ENCODE measurements around the gene EFNA1. TPM values are rescaled to one million over a fixed set of nuclear protein-coding genes. Genes with fewer than 3 reads are reported as not detected.

The EFNA1 gene
- total and polyA plus RNA-seq, 10 donors: 3.7 to 19.4 (median 9.1) TPM

- H3K27ac ChIP-seq: peak overlapping the region in 5 of 8 donors; percentile 13 to 70 (median 50)
- H3K27me3 ChIP-seq (replicated peaks in 1 of 7): peaks cover 0 to 50% (median 39%) of the 10 kb centered on the region in 7 donors
- peaks cover 0 to 18% (median 0%) of the 10 kb centered on the region in 6 donors for H3K36me3 ChIP-seq
- H3K4me3 ChIP-seq: peak overlapping the region in 5 of 8 donors; percentile 16 to 85 (median 30)
- intact Hi-C loops (cut with DNase I; ENCODE audit: low total_unique reads): no loop called here
- 19 to 30% (median 27%) methylated on average over 4 to 6 of the region's 6 CpGs for WGBS, 5 donors
- TF ChIP-seq POLR2AphosphoS5 (IDR thresholded peaks at IDR 0.05): no peak
- no peak for TF ChIP-seq POLR2A (IDR thresholded peaks at IDR 0.05)
- TF ChIP-seq CTCF (IDR thresholded peaks at IDR 0.05 in 8 of 11, conservative IDR thresholded peaks at IDR 0.05 in 3 of 11): no peak
- no peak for DNase-seq
- H3K4me1 ChIP-seq: peaks cover 37 to 78% (median 52%) of the 10 kb centered on the region in 6 donors
- no peaks in the 10 kb centered on the region for H3K9me3 ChIP-seq
Observed at GRCh38 chr1:155130272-155131006, 2.8 kb downstream of the EFNA1 start.

GRCh38 chr1:155131285-155131684 lies 3.6 kb downstream of the EFNA1 start:
- no peak overlapping the region for H3K4me3 ChIP-seq
- intact Hi-C loops (cut with DNase I; ENCODE audit: low total_unique reads): no loop called here
- WGBS, 5 donors: 89 to 95% (median 90%) methylated on average over 7 to 8 of the region's 8 CpGs
- no peak overlapping the region for H3K27ac ChIP-seq
- TF ChIP-seq POLR2A (IDR thresholded peaks at IDR 0.05) (no peak), CTCF (IDR thresholded peaks at IDR 0.05 in 8 of 11, conservative IDR thresholded peaks at IDR 0.05 in 3 of 11) (no peak)
- H3K9me3 ChIP-seq: no peaks in the 10 kb centered on the region
- no peak for DNase-seq
- peaks cover 0 to 42% (median 34%) of the 10 kb centered on the region in 7 donors for H3K27me3 ChIP-seq (replicated peaks in 1 of 7)
- peaks cover 35 to 73% (median 46%) of the 10 kb centered on the region in 6 donors for H3K4me1 ChIP-seq
- H3K36me3 ChIP-seq: peaks cover 0 to 18% (median 0%) of the 10 kb centered on the region in 6 donors

GRCh38 chr1:155131856-155132255 lies 4.2 kb downstream of the EFNA1 start:
- intact Hi-C loops (cut with DNase I; ENCODE audit: low total_unique reads): no loop called here
- TF ChIP-seq POLR2A (IDR thresholded peaks at IDR 0.05) (no peak), POLR2AphosphoS5 (IDR thresholded peaks at IDR 0.05) (no peak), CTCF (IDR thresholded peaks at IDR 0.05 in 8 of 11, conservative IDR thresholded peaks at IDR 0.05 in 3 of 11) (no peak)
- no peak overlapping the region for H3K27ac ChIP-seq
- H3K4me3 ChIP-seq: no peak overlapping the region
- peaks cover 0 to 36% (median 30%) of the 10 kb centered on the region in 7 donors for H3K27me3 ChIP-seq (replicated peaks in 1 of 7)
- no peak for DNase-seq
- peaks cover 33 to 71% (median 45%) of the 10 kb centered on the region in 6 donors for H3K4me1 ChIP-seq
- no peaks in the 10 kb centered on the region for H3K9me3 ChIP-seq
- peaks cover 0 to 18% (median 0%) of the 10 kb centered on the region in 6 donors for H3K36me3 ChIP-seq
- 49 to 71% (median 63%) methylated on average over 2 of the region's 2 CpGs for WGBS, 5 donors

- intact Hi-C loops (cut with DNase I; ENCODE audit: low total_unique reads): no loop called here
- WGBS, 5 donors: 77 to 92% (median 86%) methylated on average over 6 to 7 of the region's 7 CpGs
- Histone ChIP-seq H3K4me3 (no peak overlapping the region), H3K27me3 (replicated peaks in 1 of 7) (peaks cover 0 to 16% (median 12%) of the 10 kb centered on the region in 7 donors), H3K36me3 (peaks cover 0 to 31% (median 0%) of the 10 kb centered on the region in 6 donors), H3K9me3 (no peaks in the 10 kb centered on the region), H3K27ac (peak overlapping the region in 3 of 8 donors; percentile 95 to 98 (median 97)), H3K4me1 (peaks cover 32 to 71% (median 44%) of the 10 kb centered on the region in 6 donors)
- peak; percentile 71 for DNase-seq
- TF ChIP-seq POLR2A (IDR thresholded peaks at IDR 0.05) (no peak), POLR2AphosphoS5 (IDR thresholded peaks at IDR 0.05) (no peak), CTCF (IDR thresholded peaks at IDR 0.05 in 8 of 11, conservative IDR thresholded peaks at IDR 0.05 in 3 of 11) (no peak)
Observed at GRCh38 chr1:155133799-155134281, 6.2 kb downstream of the EFNA1 start.
